Glutamatergic neuron (in vitro differentiated cells): Measurements from ENCODE around the gene FARS2. TPM values are rescaled to one million over a fixed set of nuclear protein-coding genes. Genes with fewer than 3 reads are reported as not detected.

Experiments used
- DNase-seq: peaks from one replicate; pipeline ENCODE4 v3.0.0; 2022
- H3K27ac Mint-ChIP-seq: one replicate; pipeline ENCODE4 v1.8.0; 2020; ENCODE audit warnings: mild to moderate bottlenecking, mixed read lengths, inconsistent platforms; ENCODE audit not compliant: unreplicated experiment
- H3K27me3 Mint-ChIP-seq: one replicate; pipeline ENCODE4 v1.8.0; 2020; ENCODE audit warnings: mild to moderate bottlenecking, moderate library complexity, mixed read lengths, inconsistent platforms; ENCODE audit not compliant: unreplicated experiment
- H3K36me3 Mint-ChIP-seq: one replicate; pipeline ENCODE4 v1.8.0; 2020; ENCODE audit warnings: mild to moderate bottlenecking, mixed read lengths, inconsistent platforms; ENCODE audit not compliant: unreplicated experiment
- H3K4me1 Mint-ChIP-seq: one replicate; pipeline ENCODE4 v1.8.0; 2020; ENCODE audit warnings: mild to moderate bottlenecking, low read depth, mixed read lengths, inconsistent platforms; ENCODE audit not compliant: unreplicated experiment
- H3K4me3 Mint-ChIP-seq: one replicate; pipeline ENCODE4 v1.8.0; 2020; ENCODE audit warnings: mild to moderate bottlenecking, mixed read lengths, inconsistent platforms; ENCODE audit not compliant: unreplicated experiment
- H3K9me3 Mint-ChIP-seq: one replicate; pipeline ENCODE4 v1.8.0; 2020; ENCODE audit warnings: mild to moderate bottlenecking, moderate library complexity, mixed read lengths, inconsistent platforms; ENCODE audit not compliant: unreplicated experiment
- CTCF ChIP-seq: fragments of 200-600 bp; sonication (generic); IDR thresholded peaks from one replicate; pipeline ENCODE4 v1.5.0; 2021; ENCODE audit not compliant: partially characterized antibody, unreplicated experiment
- total RNA-seq: library from RNA; stranded (reverse); fragmentation: NEBNext Ultra II Directional; extraction: Animal tissue kit (Norgen Biotek cat#: 25700); gene quantifications from one replicate; pipeline ENCODE4 v1.2.1, GENCODE V29; 2021; ENCODE audit not compliant: unreplicated experiment

FARS2 gene
- total RNA-seq, 1 donor from 2014 or later: 14.2 TPM

GRCh38 chr6:5484692-5485091 is 223.4 kb downstream of the FARS2 start:
- H3K4me3 Mint-ChIP-seq: no peak overlapping the region
- no peaks in the 10 kb centered on the region for H3K36me3 Mint-ChIP-seq
- TF ChIP-seq CTCF: no peak
- H3K27ac Mint-ChIP-seq: no peak overlapping the region
- H3K4me1 Mint-ChIP-seq: peaks cover 28% of the 10 kb centered on the region
- no peak for DNase-seq
- H3K27me3 Mint-ChIP-seq: peaks cover 2% of the 10 kb centered on the region
- no peaks in the 10 kb centered on the region for H3K9me3 Mint-ChIP-seq

GRCh38 chr6:5486214-5486613 is 224.9 kb downstream of the FARS2 start:
- Mint-ChIP-seq H3K27me3 (no peaks in the 10 kb centered on the region), H3K36me3 (no peaks in the 10 kb centered on the region), H3K27ac (no peak overlapping the region), H3K4me1 (peaks cover 18% of the 10 kb centered on the region), H3K9me3 (no peaks in the 10 kb centered on the region), H3K4me3 (no peak overlapping the region)
- no peak for DNase-seq
- TF ChIP-seq CTCF: no peak

GRCh38 chr6:5490501-5491069 is 229.3 kb downstream of the FARS2 start:
- Mint-ChIP-seq H3K27me3 (no peaks in the 10 kb centered on the region), H3K36me3 (no peaks in the 10 kb centered on the region), H3K4me3 (no peak overlapping the region), H3K4me1 (peaks cover 12% of the 10 kb centered on the region), H3K9me3 (no peaks in the 10 kb centered on the region), H3K27ac (no peak overlapping the region)
- DNase-seq: no peak
- TF ChIP-seq CTCF: no peak

GRCh38 chr6:5492356-5492755 is 231.0 kb downstream of the FARS2 start:
- DNase-seq: no peak
- H3K9me3 Mint-ChIP-seq: no peaks in the 10 kb centered on the region
- no peak overlapping the region for H3K4me3 Mint-ChIP-seq
- TF ChIP-seq CTCF: no peak
- no peaks in the 10 kb centered on the region for H3K36me3 Mint-ChIP-seq
- H3K27ac Mint-ChIP-seq: no peak overlapping the region
- H3K4me1 Mint-ChIP-seq: peaks cover 17% of the 10 kb centered on the region
- no peaks in the 10 kb centered on the region for H3K27me3 Mint-ChIP-seq

- H3K9me3 Mint-ChIP-seq: no peaks in the 10 kb centered on the region
- H3K27me3 Mint-ChIP-seq: no peaks in the 10 kb centered on the region
- H3K36me3 Mint-ChIP-seq: no peaks in the 10 kb centered on the region
- H3K4me1 Mint-ChIP-seq: peaks cover 23% of the 10 kb centered on the region
- H3K4me3 Mint-ChIP-seq: no peak overlapping the region
- H3K27ac Mint-ChIP-seq: no peak overlapping the region
- TF ChIP-seq CTCF: no peak
- no peak for DNase-seq
These were observed 232.5 kb downstream of the FARS2 start for GRCh38 chr6:5493806-5494205.
